Stomach smooth muscle (tissue), 2 donors: ENCODE data around the gene RAB34.
"Not testable (repeated sequence)": the region's sequence is repeated elsewhere in the genome, so short reads cannot be mapped to it uniquely, and the experiment has no call there.

Experiments used
- H3K27ac ChIP-seq: one replicate; pipeline ENCODE4 v1.7.0; 2013; ENCODE audit warnings: mild to moderate bottlenecking, low read length, inconsistent platforms
- H3K27me3 ChIP-seq, 2 donors: one replicate each; pipeline ENCODE4 v1.7.0; 2013; ENCODE audit warnings: low read length in 2 of 2; ENCODE audit not compliant: insufficient read depth in 2 of 2, control insufficient read depth in 1 of 2
- H3K36me3 ChIP-seq, 2 donors: one replicate each; pipeline ENCODE4 v1.7.0; 2013; ENCODE audit warnings: low read length in 2 of 2; ENCODE audit not compliant: control insufficient read depth in 2 of 2, insufficient read depth in 2 of 2
- H3K4me1 ChIP-seq: one replicate; pipeline ENCODE4 v1.7.0; 2013; ENCODE audit warnings: low read length; ENCODE audit not compliant: control insufficient read depth, insufficient read depth
- H3K4me3 ChIP-seq, 2 donors: one replicate each; pipeline ENCODE4 v1.7.0; 2013; ENCODE audit warnings: low read length in 2 of 2
- H3K9ac ChIP-seq, 2 donors: one replicate each; pipeline ENCODE4 v1.7.0; 2013; ENCODE audit warnings: low read length in 2 of 2, mild to moderate bottlenecking in 1 of 2
- H3K9me3 ChIP-seq, 2 donors: one replicate each; pipeline ENCODE4 v1.7.0; 2013; ENCODE audit warnings: low read length in 2 of 2; ENCODE audit not compliant: control insufficient read depth in 2 of 2
- donor health status: healthy.
- donor health status: Pancreatic carcinoma.

Gene RAB34

DNA sequence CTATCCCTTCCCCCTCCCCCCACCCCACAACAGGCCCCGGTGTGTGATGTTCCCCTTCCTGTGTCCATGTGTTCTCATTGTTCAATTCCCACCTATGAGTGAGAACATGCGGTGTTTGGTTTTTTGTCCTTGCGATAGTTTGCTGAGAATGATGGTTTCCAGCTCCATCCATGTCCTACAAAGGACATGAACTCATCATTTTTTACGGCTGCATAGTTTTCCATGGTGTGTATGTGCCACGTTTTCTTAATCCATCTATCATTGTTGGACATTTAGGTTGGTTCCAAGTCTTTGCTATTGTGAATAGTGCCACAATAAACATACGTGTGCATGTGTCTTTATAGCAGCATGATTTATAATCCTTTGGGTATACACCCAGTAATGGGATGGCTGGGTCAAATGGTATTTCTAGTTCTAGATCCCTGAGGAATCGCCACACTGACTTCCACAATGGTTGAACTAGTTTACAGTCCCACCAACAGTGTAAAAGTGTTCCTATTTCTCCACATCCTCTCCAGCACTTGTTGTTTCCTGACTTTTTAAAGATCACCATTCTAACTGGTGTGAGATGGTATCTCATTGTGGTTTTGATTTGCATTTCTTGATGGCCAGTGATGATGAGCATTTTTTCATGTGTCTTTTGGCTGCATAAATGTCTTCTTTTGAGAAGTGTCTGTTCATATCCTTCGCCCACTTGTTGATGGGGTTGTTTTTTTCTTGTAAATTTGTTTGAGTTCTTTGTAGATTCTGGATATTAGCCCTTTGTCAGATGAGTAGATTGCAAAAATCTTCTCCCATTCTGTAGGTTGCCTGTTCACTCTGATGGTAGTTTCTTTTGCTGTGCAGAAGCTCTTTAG, 18.5 kb upstream of the RAB34 start:
- not testable (repeated sequence) for H3K27me3 ChIP-seq, H3K36me3 ChIP-seq, H3K9me3 ChIP-seq, H3K27ac ChIP-seq, H3K4me1 ChIP-seq, H3K9ac ChIP-seq, H3K4me3 ChIP-seq

DNA sequence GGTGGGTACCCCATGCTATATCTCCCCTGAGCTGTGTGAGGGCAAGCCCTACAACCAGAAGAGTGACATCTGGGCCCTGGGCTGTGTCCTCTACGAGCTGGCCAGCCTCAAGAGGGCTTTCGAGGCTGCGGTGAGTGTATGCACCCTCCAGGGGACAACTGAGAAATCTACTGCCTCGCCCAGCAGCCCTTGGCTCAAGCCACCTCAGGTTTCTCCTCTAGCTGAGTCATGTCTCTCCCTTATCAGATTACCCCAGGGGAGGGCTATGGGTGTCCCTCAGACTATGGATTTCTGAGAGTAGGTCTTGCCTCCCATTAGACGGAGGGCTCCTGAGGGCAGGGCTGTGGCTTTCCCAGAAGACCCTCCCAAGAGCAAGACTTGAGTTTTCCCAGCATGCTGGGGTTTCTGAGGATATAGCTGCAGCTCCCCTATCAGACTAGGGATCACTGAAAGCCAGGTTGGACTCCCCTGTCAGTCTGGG, 17.6 kb upstream of the RAB34 start:
- H3K4me3 ChIP-seq = no peak overlapping the region
- no peaks in the 10 kb centered on the region for H3K27me3 ChIP-seq
- no peak overlapping the region for H3K27ac ChIP-seq
- peaks cover 0 to 2% of the 10 kb centered on the region in 2 donors for H3K36me3 ChIP-seq
- no peak overlapping the region for H3K9ac ChIP-seq
- H3K9me3 ChIP-seq = no peaks in the 10 kb centered on the region
- no peaks in the 10 kb centered on the region for H3K4me1 ChIP-seq

DNA sequence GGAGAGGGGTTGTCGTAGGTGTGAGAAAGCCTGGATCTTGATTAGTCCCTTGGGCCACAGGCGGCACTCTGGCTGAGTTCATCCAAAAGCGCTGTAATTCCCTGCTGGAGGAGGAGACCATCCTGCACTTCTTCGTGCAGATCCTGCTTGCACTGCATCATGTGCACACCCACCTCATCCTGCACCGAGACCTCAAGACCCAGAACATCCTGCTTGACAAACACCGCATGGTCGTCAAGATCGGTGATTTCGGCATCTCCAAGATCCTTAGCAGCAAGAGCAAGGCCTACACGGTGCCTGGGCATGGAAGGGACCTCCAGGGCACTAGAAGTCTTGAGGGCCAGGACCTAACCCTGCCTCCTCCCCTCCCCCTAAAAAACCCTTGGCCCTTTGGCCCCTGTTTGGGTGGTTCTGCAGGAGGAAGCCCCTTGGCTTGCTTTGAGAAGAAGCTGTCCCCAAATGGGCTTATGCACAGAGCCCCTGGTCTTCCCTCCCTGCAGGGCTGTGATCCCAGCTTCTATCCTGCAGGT, 17.1 kb upstream of the RAB34 start:
- Histone ChIP-seq H3K27ac (no peak overlapping the region), H3K4me3 (no peak overlapping the region), H3K9me3 (no peaks in the 10 kb centered on the region), H3K36me3 (peaks cover 0 to 2% of the 10 kb centered on the region in 2 donors), H3K4me1 (no peaks in the 10 kb centered on the region), H3K27me3 (no peaks in the 10 kb centered on the region), H3K9ac (no peak overlapping the region)

DNA sequence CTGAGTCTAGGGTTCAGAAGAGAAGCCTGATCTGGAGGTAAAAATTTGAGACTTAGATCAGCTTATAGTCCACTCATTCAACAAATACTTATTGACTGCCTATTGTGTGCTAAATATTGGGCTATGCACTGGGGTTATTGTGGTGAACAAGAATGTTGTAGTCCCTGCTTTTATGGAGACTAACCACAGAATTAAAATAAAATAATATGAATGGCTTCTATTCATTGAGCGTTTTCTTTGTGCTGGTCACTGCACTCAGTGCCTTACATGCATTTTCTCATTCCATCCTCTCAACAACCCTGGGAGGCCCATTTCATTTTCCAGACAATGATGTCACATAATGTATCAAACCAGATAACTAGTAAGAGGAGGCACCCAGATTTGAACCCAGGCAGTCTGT, 15.7 kb upstream of the RAB34 start:
- H3K27me3 ChIP-seq = no peaks in the 10 kb centered on the region
- no peak overlapping the region for H3K4me3 ChIP-seq
- no peaks in the 10 kb centered on the region for H3K9me3 ChIP-seq
- peaks cover 6% of the 10 kb centered on the region for H3K4me1 ChIP-seq
- peaks cover 0 to 2% of the 10 kb centered on the region in 2 donors for H3K36me3 ChIP-seq
- H3K27ac ChIP-seq = no peak overlapping the region
- no peak overlapping the region for H3K9ac ChIP-seq

DNA sequence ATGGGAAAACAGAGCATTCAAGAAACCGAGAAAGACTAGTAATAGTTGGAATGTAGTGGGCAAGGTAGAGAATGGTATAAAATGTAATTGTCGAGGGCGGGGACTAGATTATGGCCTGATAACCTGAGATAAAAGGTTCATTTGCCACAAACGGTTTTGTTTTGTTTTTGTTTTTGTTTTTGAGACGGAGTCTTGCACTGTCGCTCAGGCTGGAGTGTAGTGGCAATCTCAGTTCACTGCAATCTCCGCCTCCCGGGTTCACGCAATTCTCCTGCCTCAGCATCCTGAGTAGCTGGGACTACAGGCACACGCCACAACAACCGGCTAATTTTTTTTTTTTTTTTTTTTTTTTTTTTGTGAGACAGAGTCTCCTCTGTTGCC, 12.3 kb upstream of the RAB34 start:
- H3K27ac ChIP-seq = no peak overlapping the region
- peaks cover 0 to 2% of the 10 kb centered on the region in 2 donors for H3K36me3 ChIP-seq
- no peaks in the 10 kb centered on the region for H3K9me3 ChIP-seq
- H3K9ac ChIP-seq = no peak overlapping the region
- H3K4me1 ChIP-seq = peaks cover 36% of the 10 kb centered on the region
- peaks cover 2 to 10% of the 10 kb centered on the region in 2 donors for H3K27me3 ChIP-seq
- no peak overlapping the region for H3K4me3 ChIP-seq

DNA sequence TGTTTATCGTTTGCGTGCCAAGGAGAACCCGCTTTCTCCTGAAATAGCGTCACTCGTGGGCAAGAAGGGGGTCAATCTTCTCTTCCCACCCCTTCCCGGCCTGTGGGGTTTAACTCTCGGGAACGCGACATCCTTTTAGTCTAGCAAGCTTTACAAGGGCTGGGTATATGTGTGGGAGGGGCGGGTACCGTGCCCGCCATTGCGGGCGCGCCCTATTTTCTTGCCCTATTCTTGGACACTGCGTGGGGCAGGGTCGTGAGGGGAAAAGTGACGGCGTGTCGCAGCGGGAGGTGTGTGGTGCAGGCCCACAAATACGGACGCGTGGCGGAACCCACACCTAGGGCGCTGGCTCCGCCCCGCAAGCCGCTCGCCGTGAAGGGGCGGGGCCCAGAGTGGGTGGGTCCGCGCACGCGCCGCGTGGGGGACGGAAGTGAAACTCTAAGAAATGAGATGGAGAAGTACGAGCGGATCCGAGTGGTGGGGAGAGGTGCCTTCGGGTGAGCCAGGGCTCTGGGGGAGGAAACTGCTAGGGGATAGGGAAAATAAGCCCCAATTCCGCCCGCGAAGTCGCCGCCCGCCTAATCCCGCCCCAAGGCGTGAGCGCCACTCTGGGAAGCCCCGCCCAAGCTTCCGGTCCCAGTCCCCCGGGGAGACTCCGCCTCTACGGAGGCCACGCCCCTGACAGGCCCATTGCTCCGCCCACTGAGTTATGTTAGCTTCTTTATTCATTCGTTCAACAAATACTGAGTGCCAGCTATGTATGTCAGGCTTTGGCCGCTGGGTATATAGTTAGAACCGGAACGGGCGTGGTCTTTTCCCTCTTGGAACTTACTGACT, 10.9 kb upstream of the RAB34 start, which contains the start of gene NEK8:
NEK8 (plus strand) TSS at position 425 of the 837 bp plus-strand sequence; CDS start at position 451, 26 bp downstream.
- Histone ChIP-seq H3K9ac (peak within 1 kb of the TSS; percentile 77 to 88), H3K4me1 (peaks cover 37% of the 10 kb centered on the region), H3K36me3 (peaks cover 7 to 8% of the 10 kb centered on the region in 2 donors), H3K27ac (peak within 1 kb of the TSS; percentile 87), H3K9me3 (no peaks in the 10 kb centered on the region), H3K4me3 (peak within 1 kb of the TSS; percentile 91 to 98), H3K27me3 (peaks cover 2 to 10% of the 10 kb centered on the region in 2 donors)

DNA sequence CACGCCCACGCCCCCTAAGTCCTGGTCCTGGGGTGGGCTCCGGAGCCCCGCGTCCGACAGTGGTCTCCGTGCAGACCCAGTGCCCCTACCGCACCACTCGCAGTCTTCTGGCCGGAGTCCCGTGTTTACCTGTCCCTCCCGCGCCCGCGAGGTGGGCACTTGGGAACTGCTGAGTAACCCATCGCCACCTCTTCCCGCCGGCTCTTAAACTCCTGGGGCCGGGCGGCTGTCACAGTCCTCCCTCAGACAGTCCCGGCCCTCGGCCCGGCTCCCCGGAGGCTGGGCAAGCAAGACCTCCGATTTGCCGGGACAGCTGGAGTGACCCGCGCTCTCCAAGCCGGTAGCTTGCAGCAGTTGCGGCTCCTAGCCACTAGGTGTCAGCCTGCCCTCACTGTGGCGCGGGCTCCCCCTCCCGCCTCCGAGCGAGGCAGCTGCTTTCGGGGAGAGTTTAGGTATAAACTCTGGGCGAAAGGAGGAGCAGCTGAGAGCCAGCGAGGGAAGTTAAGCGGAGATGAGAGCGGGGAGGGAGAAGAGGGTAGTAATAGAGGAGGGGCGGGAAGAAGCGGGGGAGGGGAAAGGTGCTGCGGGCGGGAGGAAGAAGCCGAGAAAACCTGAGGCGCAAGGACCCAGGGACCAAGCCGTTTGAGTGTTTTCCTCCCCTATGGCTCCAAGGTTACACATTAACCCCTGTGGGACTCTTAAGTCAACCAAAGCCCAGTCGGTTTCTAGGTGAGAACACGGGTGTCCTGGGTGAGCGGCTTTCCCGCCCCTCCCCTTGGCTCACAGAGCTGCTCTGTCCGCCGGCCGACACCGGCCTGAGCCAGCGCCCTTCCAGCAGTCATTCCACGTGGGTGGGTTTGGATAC, 9.2 kb upstream of the RAB34 start:
- Histone ChIP-seq H3K27ac (peak overlapping the region; percentile 2), H3K4me1 (peaks cover 39% of the 10 kb centered on the region), H3K9me3 (no peaks in the 10 kb centered on the region), H3K4me3 (peak overlapping the region; percentile 61 to 91), H3K27me3 (peaks cover 2 to 10% of the 10 kb centered on the region in 2 donors), H3K36me3 (peaks cover 22% of the 10 kb centered on the region in 2 donors), H3K9ac (peak overlapping the region; percentile 43 to 51)

DNA sequence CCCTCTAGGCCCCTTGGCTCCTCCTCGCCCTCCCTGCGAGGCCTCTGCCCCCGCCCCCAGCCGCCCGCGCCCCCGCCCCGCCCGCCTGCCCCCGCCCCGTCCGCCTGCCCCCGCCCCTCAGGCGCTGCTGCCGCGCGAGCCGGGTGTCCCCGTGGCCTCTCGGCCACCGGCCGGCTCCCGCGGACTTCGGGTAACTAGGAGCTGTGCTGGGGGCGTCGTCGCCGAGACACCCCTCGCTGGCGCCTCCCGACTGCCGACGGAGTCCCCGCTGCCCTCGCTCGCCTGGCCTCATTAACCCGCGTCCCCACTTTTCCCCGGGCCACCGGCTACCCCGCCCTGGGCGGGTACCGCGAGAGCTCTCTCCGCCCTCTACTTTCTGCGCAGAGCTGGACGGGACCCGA, 8.6 kb upstream of the RAB34 start, which contains the start of gene TLCD1:
TLCD1 (minus strand) TSS at position 8 of the 401 bp plus-strand sequence. CDS start 136 bp downstream, outside the sequence.
- H3K27ac ChIP-seq = peak within 1 kb of the TSS; percentile 2

DNA sequence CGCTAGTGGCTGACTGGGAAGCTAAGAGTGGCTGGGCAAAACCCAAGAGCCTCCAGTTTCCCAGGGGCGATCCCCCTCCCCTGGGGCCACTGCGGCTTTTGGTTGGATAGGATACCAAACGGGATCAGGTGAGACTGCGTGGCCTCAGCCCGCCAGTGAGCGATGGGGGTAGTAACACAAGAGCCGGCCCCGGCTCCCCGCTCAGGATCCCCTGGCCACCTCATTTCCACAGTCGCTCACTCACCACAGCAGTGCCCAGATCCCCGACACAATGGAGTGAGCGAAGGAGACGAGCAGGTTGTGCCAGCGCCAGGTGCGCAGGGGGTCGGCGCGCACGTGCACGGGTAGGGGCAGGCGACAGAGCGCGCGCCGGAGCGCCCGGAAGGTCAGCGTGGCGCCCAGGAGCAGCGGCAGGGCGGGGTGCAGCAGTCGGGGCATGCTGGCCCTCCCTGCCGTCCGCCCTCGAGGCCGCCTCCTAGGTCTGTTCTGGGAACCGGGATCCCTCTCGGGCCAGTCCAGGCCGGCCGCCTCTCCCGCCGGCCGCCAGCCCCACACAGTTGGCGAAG, 8.1 kb upstream of the RAB34 start:
- Histone ChIP-seq H3K4me3 (peak overlapping the region in 1 of 2 donors; percentile 64), H3K9me3 (no peaks in the 10 kb centered on the region), H3K27ac (no peak overlapping the region), H3K9ac (no peak overlapping the region), H3K27me3 (peaks cover 2 to 10% of the 10 kb centered on the region in 2 donors), H3K36me3 (peaks cover 22 to 27% of the 10 kb centered on the region in 2 donors), H3K4me1 (peaks cover 51% of the 10 kb centered on the region)

More for the DNA sequence above, 8.6 kb upstream of the RAB34 start, which contains the start of gene TLCD1:
- Histone ChIP-seq H3K4me3 (peak within 1 kb of the TSS; percentile 61 to 91), H3K9ac (peak within 1 kb of the TSS; percentile 43 to 51), H3K9me3 (no peaks in the 10 kb centered on the region), H3K27me3 (peaks cover 2 to 10% of the 10 kb centered on the region in 2 donors), H3K36me3 (peaks cover 22 to 27% of the 10 kb centered on the region in 2 donors), H3K4me1 (peaks cover 46% of the 10 kb centered on the region)
